ENCODE measurements around the gene SMARCA2. TPM values are rescaled to one million over a fixed set of nuclear protein-coding genes. Genes with fewer than 3 reads are reported as not detected.

Gene SMARCA2
- total RNA-seq, 1 experiment from 2014 or later, result 36.1 TPM

Small RNAs within 50 kb of the gene (small RNA-seq; reads per million reads assigned to genes)
- not detected for gene RN7SL592P
- 7.7 reads per million, percentile 86 among the genes with 10 or more reads in this experiment for gene RNU2-25P

Data from HT-29 (cell line).